IMR-90 (cell line): Measurements from ENCODE around the gene CHST1. TPM values are rescaled to one million over a fixed set of nuclear protein-coding genes. Genes with fewer than 3 reads are reported as not detected.

ENCODE experiments used
- ATAC-seq: fragments of 200-7000 bp; cut with Tn5 transposase; 2 replicates; pipeline ENCODE4 v1.9.1; 2020; ENCODE audit warnings: low read depth, mild to moderate bottlenecking, moderate library complexity
- BruUV-seq: library from RNA; stranded (reverse); fragments of 400-500 nt; replicated peaks from 2 replicates; lab custom pipeline; 2021; lab: Mats Ljungman, UMichigan
- CTCF ChIA-PET: fragments of 300-600 bp; formaldehyde crosslinking; extraction: SDS; loops from one replicate; lab custom pipeline; 2021; ENCODE audit warnings: antibody characterized with exemption; lab: Yijun Ruan, JAX
- POLR2A ChIA-PET: fragments of 300-600 bp; sonication (Branson Sonifier 250); formaldehyde crosslinking; loops from one replicate; lab custom pipeline; 2022; ENCODE audit warnings: antibody characterized with exemption; ENCODE audit not compliant: unreplicated experiment; lab: Charles Lee
- DNase-seq: peaks from one replicate; pipeline ENCODE4 v3.0.0; 2013
- H2AFZ ChIP-seq: replicated peaks from 2 replicates; pipeline ENCODE3; 2013; ENCODE audit warnings: low read length, mild to moderate bottlenecking; ENCODE audit not compliant: poor library complexity
- H2AK5ac ChIP-seq: 2 replicates; pipeline ENCODE4 v1.6.1; 2013; ENCODE audit warnings: low read depth, low read length, inconsistent platforms
- H2AK9ac ChIP-seq: replicated peaks from 2 replicates; pipeline ENCODE3; 2013; ENCODE audit warnings: mild to moderate bottlenecking, low read depth, low read length, moderate library complexity; ENCODE audit not compliant: poor library complexity
- H2BK120ac ChIP-seq: 2 replicates; pipeline ENCODE4 v1.6.1; 2013; ENCODE audit warnings: low read depth, low read length, inconsistent platforms
- H2BK15ac ChIP-seq: 3 replicates; pipeline ENCODE4 v1.6.1; 2013; ENCODE audit warnings: low read depth, low read length, inconsistent platforms
- H2BK20ac ChIP-seq: 2 replicates; pipeline ENCODE4 v1.6.1; 2013; ENCODE audit warnings: low read depth, mild to moderate bottlenecking, inconsistent platforms, low read length, moderate library complexity
- H2BK5ac ChIP-seq: 2 replicates; pipeline ENCODE4 v1.6.1; 2013; ENCODE audit warnings: mild to moderate bottlenecking, low read depth, low read length, inconsistent platforms; ENCODE audit not compliant: poor library complexity, severe bottlenecking
- H3K14ac ChIP-seq: replicated peaks from 2 replicates; pipeline ENCODE4 v1.6.1; 2013; ENCODE audit warnings: low read depth, low read length, inconsistent platforms
- H3K18ac ChIP-seq: 2 replicates; pipeline ENCODE4 v1.6.1; 2013; ENCODE audit warnings: low read depth, low read length, control low read depth
- H3K23ac ChIP-seq: 2 replicates; pipeline ENCODE4 v1.6.1; 2013; ENCODE audit warnings: low read depth, low read length, inconsistent platforms
- H3K27ac ChIP-seq: 2 replicates; pipeline ENCODE4 v1.5.1; 2013; ENCODE audit warnings: mild to moderate bottlenecking, control low read depth, low read length; ENCODE audit not compliant: insufficient read depth
- H3K27me3 ChIP-seq: 2 replicates; pipeline ENCODE4 v1.6.1; 2013; ENCODE audit warnings: low read length; ENCODE audit not compliant: control insufficient read depth, insufficient read depth
- H3K36me3 ChIP-seq: 2 replicates; pipeline ENCODE4 v1.6.1; 2013; ENCODE audit warnings: low read length, mixed read lengths; ENCODE audit not compliant: control insufficient read depth, insufficient read depth
- H3K4ac ChIP-seq: 2 replicates; pipeline ENCODE4 v1.6.1; 2013; ENCODE audit warnings: low read depth, low read length, inconsistent platforms
- H3K4me1 ChIP-seq: 2 replicates; pipeline ENCODE4 v1.6.1; 2013; ENCODE audit warnings: low read length, mixed read lengths; ENCODE audit not compliant: control insufficient read depth, insufficient read depth
- H3K4me2 ChIP-seq: 2 replicates; pipeline ENCODE4 v1.6.1; 2013; ENCODE audit warnings: low read depth, mild to moderate bottlenecking, control low read depth, low read length, moderate library complexity
- H3K4me3 ChIP-seq: 2 replicates; pipeline ENCODE4 v1.5.1; 2013; ENCODE audit warnings: low read depth, mild to moderate bottlenecking, control low read depth, low read length, moderate library complexity; ENCODE audit not compliant: insufficient read depth
- H3K56ac ChIP-seq: 2 replicates; pipeline ENCODE4 v1.6.1; 2013; ENCODE audit warnings: low read length, inconsistent platforms; ENCODE audit not compliant: insufficient read depth; ENCODE audit errors: extremely low read depth
- H3K79me1 ChIP-seq, 2 experiments: 2 replicates each; pipeline ENCODE4 v1.6.1; 2013; ENCODE audit warnings: low read length in 2 of 2, inconsistent platforms in 1 of 2, low read depth in 1 of 2
- H3K9ac ChIP-seq: 2 replicates; pipeline ENCODE4 v1.6.1; 2013; ENCODE audit warnings: low read depth, low read length, control low read depth
- H3K9me1 ChIP-seq: 2 replicates; pipeline ENCODE4 v1.6.1; 2013; ENCODE audit warnings: low read length, inconsistent platforms; ENCODE audit not compliant: insufficient read depth
- H3K9me3 ChIP-seq: 2 replicates; pipeline ENCODE4 v1.6.1; 2013; ENCODE audit warnings: low read length; ENCODE audit not compliant: control insufficient read depth, insufficient read depth
- H4K20me1 ChIP-seq: 2 replicates; pipeline ENCODE4 v1.6.1; 2013; ENCODE audit warnings: low read length, inconsistent platforms; ENCODE audit not compliant: insufficient read depth
- H4K5ac ChIP-seq: 2 replicates; pipeline ENCODE4 v1.6.1; 2013; ENCODE audit warnings: mild to moderate bottlenecking, low read depth, low read length, control low read depth
- H4K8ac ChIP-seq, 2 experiments: 2 replicates each; pipeline ENCODE4 v1.6.1; 2013; ENCODE audit warnings: low read depth in 2 of 2, low read length in 2 of 2, control low read depth in 1 of 2, inconsistent platforms in 1 of 2
- H4K91ac ChIP-seq: 2 replicates; pipeline ENCODE4 v1.6.1; 2013; ENCODE audit warnings: low read depth, low read length, inconsistent platforms; ENCODE audit not compliant: insufficient read depth
- BHLHE40 ChIP-seq: fragments of 150-350 bp; IDR thresholded peaks from 2 replicates; pipeline ENCODE4 v1.6.1; 2016; ENCODE audit warnings: mild to moderate bottlenecking, low read depth, low read length
- CEBPB ChIP-seq: IDR thresholded peaks from 2 replicates; pipeline ENCODE4 v1.6.1; 2012; ENCODE audit warnings: low read depth, low read length, improper control_type of control experiment
- CHD1 ChIP-seq: IDR thresholded peaks from 2 replicates; pipeline ENCODE4 v1.6.1; 2012; ENCODE audit warnings: low read depth, low read length, improper control_type of control experiment
- CTCF ChIP-seq: conservative IDR thresholded peaks from 2 replicates; pipeline ENCODE4 v1.5.1; 2012; ENCODE audit warnings: mild to moderate bottlenecking, low read depth, low read length, improper control_type of control experiment
- ELK1 ChIP-seq: fragments of 150-350 bp; IDR thresholded peaks from 2 replicates; pipeline ENCODE4 v1.6.1; 2016; ENCODE audit warnings: low read depth, mild to moderate bottlenecking, low read length, moderate library complexity, borderline replicate concordance
- FOS ChIP-seq: fragments of 150-350 bp; IDR thresholded peaks from 2 replicates; pipeline ENCODE4 v1.6.1; 2016; ENCODE audit warnings: low read depth, low read length
- MAFK ChIP-seq: IDR thresholded peaks from 2 replicates; pipeline ENCODE4 v1.6.1; 2012; ENCODE audit warnings: low read depth, low read length, improper control_type of control experiment
- MAZ ChIP-seq: IDR thresholded peaks from 2 replicates; pipeline ENCODE4 v1.6.1; 2012; ENCODE audit warnings: low read depth, mild to moderate bottlenecking, low read length, improper control_type of control experiment, moderate library complexity, borderline replicate concordance
- MXI1 ChIP-seq: IDR thresholded peaks from 2 replicates; pipeline ENCODE4 v1.6.1; 2012; ENCODE audit warnings: low read depth, mild to moderate bottlenecking, low read length, moderate library complexity, borderline replicate concordance
- NFE2L2 ChIP-seq: fragments of 150-350 bp; IDR thresholded peaks from 2 replicates; pipeline ENCODE4 v1.6.1; 2016; ENCODE audit warnings: low read depth, mild to moderate bottlenecking, low read length
- POLR2A ChIP-seq: IDR thresholded peaks from 2 replicates; pipeline ENCODE4 v1.6.1; 2012; ENCODE audit warnings: mild to moderate bottlenecking, low read depth, low read length
- RAD21 ChIP-seq: IDR thresholded peaks from 2 replicates; pipeline ENCODE4 v1.6.1; 2012; ENCODE audit warnings: low read length, improper control_type of control experiment
- RCOR1 ChIP-seq: IDR thresholded peaks from 2 replicates; pipeline ENCODE4 v1.6.1; 2012; ENCODE audit warnings: mild to moderate bottlenecking, low read length, improper control_type of control experiment; ENCODE audit not compliant: insufficient replicate concordance
- RFX5 ChIP-seq: IDR thresholded peaks from 2 replicates; pipeline ENCODE4 v1.8.0; 2012; ENCODE audit warnings: low read depth, mild to moderate bottlenecking, low read length, moderate library complexity
- SMC3 ChIP-seq: fragments of 150-350 bp; IDR thresholded peaks from 2 replicates; pipeline ENCODE4 v1.6.1; 2016; ENCODE audit warnings: low read depth, mild to moderate bottlenecking, antibody characterized with exemption, low read length, moderate library complexity
- USF2 ChIP-seq: fragments of 150-350 bp; IDR thresholded peaks from 2 replicates; pipeline ENCODE4 v1.6.1; 2017; ENCODE audit warnings: mild to moderate bottlenecking, antibody characterized with exemption, low read length, low read depth
- WGBS, 2 experiments: methylation state at CpG; one replicate each; pipeline versions ENCODE4 v1.1.5 to v1.1.7; 2013; ENCODE audit warnings: missing lambda C conversion rate in 2 of 2; ENCODE audit not compliant: insufficient read length in 1 of 2; ENCODE audit errors: extremely low coverage in 2 of 2; 5-methylcytosine and 5-hydroxymethylcytosine counted together
- dilution Hi-C: fragments of 300-500 bp; cut with HindIII; formaldehyde crosslinking; loops from one replicate; pipeline ENCODE4 v1.14.3; 2018; ENCODE audit warnings: low sequenced_read_pairs; ENCODE audit not compliant: unreplicated experiment
- in situ Hi-C: fragments of 300-500 bp; cut with MboI; formaldehyde crosslinking; loops from 3 replicates; pipeline ENCODE4 v1.14.3; 2019; ENCODE audit warnings: low sequenced_read_pairs, inconsistent platforms, mixed read lengths
- intact Hi-C: fragments of 100-400 bp; cut with micrococcal nuclease; formaldehyde crosslinking; loops from 2 replicates; pipeline ENCODE4 v1.10.0; 2022
- polyA plus RNA-seq, 3 experiments: library from polyadenylated mRNA; depleted of rRNA; stranded (reverse); fragments of >200 nt; gene quantifications; 2 replicates each; pipeline ENCODE4 v1.2.3, GENCODE V29; 2012; ENCODE audit warnings: low replicate concordance in 1 of 3
- total RNA-seq: library from RNA; depleted of rRNA; stranded (reverse); fragments of >200 nt; gene quantifications from 2 replicates; pipeline ENCODE4 v1.2.3, GENCODE V29; 2012

Gene CHST1
- total and polyA plus RNA-seq, 2 of the 4 experiments (the other 2 are of a cell fraction), result 0.21 TPM; not detected in 1

GRCh38 chr11:45610627-45611026, 54.8 kb downstream of the CHST1 start:
- H3K9me1 ChIP-seq, result no peaks in the 10 kb centered on the region
- no peak overlapping the region for H3K9ac ChIP-seq
- H3K18ac ChIP-seq, result no peak overlapping the region
- no peak overlapping the region for H2BK15ac ChIP-seq
- H3K4me3 ChIP-seq, result no peak overlapping the region
- H2BK120ac ChIP-seq, result no peak overlapping the region
- ChIA-PET POLR2A (no interaction called here), CTCF (no interaction called here)
- no peak overlapping the region for H2AK9ac ChIP-seq
- no peak overlapping the region for H4K91ac ChIP-seq
- no peak overlapping the region for H3K23ac ChIP-seq
- TF ChIP-seq MAFK (no peak), SMC3 (no peak), CEBPB (no peak), CTCF (no peak), FOS (no peak), ELK1 (no peak), USF2 (no peak), MXI1 (no peak), RCOR1 (no peak), RFX5 (no peak), MAZ (no peak), POLR2A (no peak), CHD1 (no peak), BHLHE40 (no peak), NFE2L2 (no peak), RAD21 (no peak)
- H3K4me1 ChIP-seq, result no peaks in the 10 kb centered on the region
- ATAC-seq (no peak), DNase-seq (no peak)
- no peaks in the 10 kb centered on the region for H3K79me1 ChIP-seq
- no peaks in the 10 kb centered on the region for H3K9me3 ChIP-seq
- BruUV-seq, result no TSS peak
- H3K4ac ChIP-seq, result no peak overlapping the region
- intact Hi-C loops (no loop called here), dilution Hi-C loops (no loop called here), in situ Hi-C loops (no loop called here)
- H2AK5ac ChIP-seq, result no peak overlapping the region
- H3K4me2 ChIP-seq, result no peak overlapping the region
- peaks cover 1% of the 10 kb centered on the region; the same call in 1 of the 2 replicates for H3K27me3 ChIP-seq
- no peak overlapping the region for H4K5ac ChIP-seq
- WGBS, 2 experiments, result no CpG with 5 or more reads among the region's 3 CpGs
- H2AFZ ChIP-seq, result no peak overlapping the region
- no peaks in the 10 kb centered on the region for H4K20me1 ChIP-seq
- no peak overlapping the region for H3K14ac ChIP-seq
- no peaks in the 10 kb centered on the region for H3K36me3 ChIP-seq
- no peak overlapping the region for H3K27ac ChIP-seq
- H2BK20ac ChIP-seq, result no peak overlapping the region
- no peak overlapping the region for H4K8ac ChIP-seq
- no peak overlapping the region for H2BK5ac ChIP-seq
- no peak overlapping the region for H3K56ac ChIP-seq
